GM20000 (cell line): ENCODE measurements around the gene CDKL1.

Source experiments
- DNase-seq: peaks from one replicate; pipeline ENCODE4 v3.0.0; 2012; ENCODE audit warnings: low spot score
- CTCF ChIP-seq: IDR thresholded peaks from 2 replicates; pipeline ENCODE4 v1.5.1; 2012; ENCODE audit warnings: mild to moderate bottlenecking, control low read depth; ENCODE audit errors: extremely low read depth, missing control alignments

The CDKL1 gene

GRCh38 chr14:50347521-50347920 lies 49.2 kb downstream of the CDKL1 start:
- no peak for TF ChIP-seq CTCF
- no peak for DNase-seq

- DNase-seq = no peak
Measured at GRCh38 chr14:50345846-50346422, 50.7 kb downstream of the CDKL1 start.

GRCh38 chr14:50344876-50345563 lies 51.7 kb downstream of the CDKL1 start:
- no peak for DNase-seq
- no peak for TF ChIP-seq CTCF

More at GRCh38 chr14:50345846-50346422, 50.7 kb downstream of the CDKL1 start:
- TF ChIP-seq CTCF = no peak

GRCh38 chr14:50344116-50344775 lies 52.4 kb downstream of the CDKL1 start:
- TF ChIP-seq CTCF = no peak
- DNase-seq = peak; percentile 48

GRCh38 chr14:50343434-50343833 lies 53.2 kb downstream of the CDKL1 start:
- TF ChIP-seq CTCF = no peak
- DNase-seq = no peak

- TF ChIP-seq CTCF = peak; percentile 68
- peak; percentile 71 for DNase-seq
Measured at GRCh38 chr14:50342221-50343078, 54.2 kb downstream of the CDKL1 start.

GRCh38 chr14:50340963-50341362 lies 55.7 kb downstream of the CDKL1 start:
- DNase-seq = no peak
- no peak for TF ChIP-seq CTCF
